Thyroid gland (tissue), 4 donors: ENCODE data around the gene DENND1A.

ENCODE experiments used
- POLR2A ChIP-seq, 2 donors: fragments of 450-650 bp; IDR thresholded peaks; one replicate each; pipeline ENCODE4 v1.6.1; 2017; ENCODE audit warnings: antibody characterized with exemption in 2 of 2, mild to moderate bottlenecking in 2 of 2, moderate library complexity in 1 of 2
- TF ChIP-seq, protein P1 (sequence below), 6 experiments: fragments of 200-600 bp in 3 of 6; fragments of 450-650 bp in 3 of 6; sonication (generic) in 3 of 6; IDR thresholded peaks; one replicate each; pipeline ENCODE4 v1.5.1; 2016 to 2019; ENCODE audit warnings: antibody characterized with exemption in 6 of 6, mild to moderate bottlenecking in 2 of 6, inconsistent platforms in 1 of 6, moderate library complexity in 1 of 6

DNA sequence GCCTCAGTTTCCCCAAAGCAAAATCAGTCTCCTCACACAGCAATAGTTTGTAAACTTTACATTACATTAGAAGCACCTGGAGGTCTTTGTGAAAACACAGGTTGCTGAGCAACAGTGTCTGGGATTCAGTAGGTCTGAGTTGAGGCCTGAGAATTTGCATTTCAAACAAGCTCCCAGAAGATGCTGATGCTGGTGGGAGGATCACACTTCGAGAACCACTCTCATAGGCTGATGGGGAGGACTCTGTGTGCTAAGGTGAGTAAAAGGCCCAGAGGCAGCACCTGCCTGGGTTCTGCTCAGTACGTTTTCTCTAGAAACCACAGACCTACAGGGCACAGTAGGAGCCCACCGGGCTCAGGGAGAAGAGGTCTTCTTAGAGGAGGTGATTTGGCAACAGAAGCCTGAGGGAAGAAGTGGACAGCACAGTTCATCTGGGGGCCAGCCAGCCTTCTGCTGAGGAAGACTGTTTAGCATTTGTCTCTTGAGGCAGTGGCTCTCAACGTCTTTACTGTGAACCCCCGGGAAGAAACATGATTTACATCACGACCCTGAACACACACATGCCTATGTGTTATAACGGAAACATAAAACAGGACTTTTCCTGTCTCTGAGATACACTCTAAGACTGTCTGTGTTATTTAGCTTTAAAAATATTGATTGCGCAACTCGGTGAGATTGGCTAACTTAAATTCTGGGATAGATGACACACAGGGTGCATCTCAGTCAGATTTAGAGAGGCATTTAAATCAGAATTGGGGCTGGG is 24.8 kb upstream of the DENND1A start:
- TF ChIP-seq, protein P1, sequence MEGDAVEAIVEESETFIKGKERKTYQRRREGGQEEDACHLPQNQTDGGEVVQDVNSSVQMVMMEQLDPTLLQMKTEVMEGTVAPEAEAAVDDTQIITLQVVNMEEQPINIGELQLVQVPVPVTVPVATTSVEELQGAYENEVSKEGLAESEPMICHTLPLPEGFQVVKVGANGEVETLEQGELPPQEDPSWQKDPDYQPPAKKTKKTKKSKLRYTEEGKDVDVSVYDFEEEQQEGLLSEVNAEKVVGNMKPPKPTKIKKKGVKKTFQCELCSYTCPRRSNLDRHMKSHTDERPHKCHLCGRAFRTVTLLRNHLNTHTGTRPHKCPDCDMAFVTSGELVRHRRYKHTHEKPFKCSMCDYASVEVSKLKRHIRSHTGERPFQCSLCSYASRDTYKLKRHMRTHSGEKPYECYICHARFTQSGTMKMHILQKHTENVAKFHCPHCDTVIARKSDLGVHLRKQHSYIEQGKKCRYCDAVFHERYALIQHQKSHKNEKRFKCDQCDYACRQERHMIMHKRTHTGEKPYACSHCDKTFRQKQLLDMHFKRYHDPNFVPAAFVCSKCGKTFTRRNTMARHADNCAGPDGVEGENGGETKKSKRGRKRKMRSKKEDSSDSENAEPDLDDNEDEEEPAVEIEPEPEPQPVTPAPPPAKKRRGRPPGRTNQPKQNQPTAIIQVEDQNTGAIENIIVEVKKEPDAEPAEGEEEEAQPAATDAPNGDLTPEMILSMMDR (IDR thresholded peaks at IDR 0.05): no peak
- no peak for TF ChIP-seq POLR2A (IDR thresholded peaks at IDR 0.05)
